ENCODE results near the gene TBC1D5.
A peak's percentile ranks its signal among the peaks of the same experiment; 100 is the strongest.

The TBC1D5 gene

DNA sequence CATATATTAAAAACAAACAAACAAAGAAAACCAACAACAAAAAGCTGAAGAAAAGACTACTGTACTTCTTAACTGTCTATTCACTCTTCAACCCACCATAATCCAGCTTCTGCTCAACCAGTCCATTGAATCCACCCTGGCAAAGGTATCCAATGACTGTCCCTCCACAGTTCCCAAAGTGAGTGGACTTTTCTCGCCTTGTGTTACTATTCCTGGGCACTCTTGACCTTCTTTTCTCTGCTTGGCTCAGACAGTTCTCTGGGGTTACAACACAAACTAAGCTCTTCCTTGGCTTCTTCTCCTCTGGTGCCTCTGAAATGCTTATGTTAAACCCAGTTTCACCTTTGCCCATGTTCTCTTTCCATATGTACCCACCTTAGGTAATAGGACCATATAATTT lies 437.5 kb downstream of the TBC1D5 start:
- ATAC-seq, result no peak
- TF ChIP-seq, protein P1, sequence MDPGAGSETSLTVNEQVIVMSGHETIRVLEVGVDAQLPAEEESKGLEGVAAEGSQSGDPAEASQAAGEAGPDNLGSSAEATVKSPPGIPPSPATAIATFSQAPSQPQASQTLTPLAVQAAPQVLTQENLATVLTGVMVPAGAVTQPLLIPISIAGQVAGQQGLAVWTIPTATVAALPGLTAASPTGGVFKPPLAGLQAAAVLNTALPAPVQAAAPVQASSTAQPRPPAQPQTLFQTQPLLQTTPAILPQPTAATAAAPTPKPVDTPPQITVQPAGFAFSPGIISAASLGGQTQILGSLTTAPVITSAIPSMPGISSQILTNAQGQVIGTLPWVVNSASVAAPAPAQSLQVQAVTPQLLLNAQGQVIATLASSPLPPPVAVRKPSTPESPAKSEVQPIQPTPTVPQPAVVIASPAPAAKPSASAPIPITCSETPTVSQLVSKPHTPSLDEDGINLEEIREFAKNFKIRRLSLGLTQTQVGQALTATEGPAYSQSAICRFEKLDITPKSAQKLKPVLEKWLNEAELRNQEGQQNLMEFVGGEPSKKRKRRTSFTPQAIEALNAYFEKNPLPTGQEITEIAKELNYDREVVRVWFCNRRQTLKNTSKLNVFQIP (CRISPR knock-in tag; IDR thresholded peaks at IDR 0.05; ENCODE audit: borderline replicate concordance, low read depth), result no peak
- TF ChIP-seq CSDC2 (CRISPR knock-in tag; IDR thresholded peaks at IDR 0.05) (no peak), ESRRG (CRISPR knock-in tag; IDR thresholded peaks at IDR 0.05) (no peak), CREB5 (CRISPR knock-in tag; IDR thresholded peaks at IDR 0.05; ENCODE audit: low read depth) (no peak), ZNF70 (CRISPR knock-in tag; IDR thresholded peaks at IDR 0.05) (no peak), ZC3H10 (CRISPR knock-in tag; IDR thresholded peaks at IDR 0.05) (no peak), TCF4 (CRISPR knock-in tag; IDR thresholded peaks at IDR 0.05; ENCODE audit: borderline replicate concordance) (no peak), BACH2 (CRISPR knock-in tag; IDR thresholded peaks at IDR 0.05; ENCODE audit: borderline replicate concordance) (no peak), ARNTL (CRISPR knock-in tag; IDR thresholded peaks at IDR 0.05; ENCODE audit: borderline replicate concordance, low read depth) (no peak), PPARA (CRISPR knock-in tag; IDR thresholded peaks at IDR 0.05; ENCODE audit: borderline replicate concordance) (no peak), ISL1 (CRISPR knock-in tag; IDR thresholded peaks at IDR 0.05) (no peak), ZFP3 (CRISPR knock-in tag; IDR thresholded peaks at IDR 0.05) (no peak)
- TF ChIP-seq, protein P2, sequence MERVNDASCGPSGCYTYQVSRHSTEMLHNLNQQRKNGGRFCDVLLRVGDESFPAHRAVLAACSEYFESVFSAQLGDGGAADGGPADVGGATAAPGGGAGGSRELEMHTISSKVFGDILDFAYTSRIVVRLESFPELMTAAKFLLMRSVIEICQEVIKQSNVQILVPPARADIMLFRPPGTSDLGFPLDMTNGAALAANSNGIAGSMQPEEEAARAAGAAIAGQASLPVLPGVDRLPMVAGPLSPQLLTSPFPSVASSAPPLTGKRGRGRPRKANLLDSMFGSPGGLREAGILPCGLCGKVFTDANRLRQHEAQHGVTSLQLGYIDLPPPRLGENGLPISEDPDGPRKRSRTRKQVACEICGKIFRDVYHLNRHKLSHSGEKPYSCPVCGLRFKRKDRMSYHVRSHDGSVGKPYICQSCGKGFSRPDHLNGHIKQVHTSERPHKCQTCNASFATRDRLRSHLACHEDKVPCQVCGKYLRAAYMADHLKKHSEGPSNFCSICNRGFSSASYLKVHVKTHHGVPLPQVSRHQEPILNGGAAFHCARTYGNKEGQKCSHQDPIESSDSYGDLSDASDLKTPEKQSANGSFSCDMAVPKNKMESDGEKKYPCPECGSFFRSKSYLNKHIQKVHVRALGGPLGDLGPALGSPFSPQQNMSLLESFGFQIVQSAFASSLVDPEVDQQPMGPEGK (CRISPR knock-in tag; IDR thresholded peaks at IDR 0.05; ENCODE audit: borderline replicate concordance), result no peak
- TF ChIP-seq, protein P3, sequence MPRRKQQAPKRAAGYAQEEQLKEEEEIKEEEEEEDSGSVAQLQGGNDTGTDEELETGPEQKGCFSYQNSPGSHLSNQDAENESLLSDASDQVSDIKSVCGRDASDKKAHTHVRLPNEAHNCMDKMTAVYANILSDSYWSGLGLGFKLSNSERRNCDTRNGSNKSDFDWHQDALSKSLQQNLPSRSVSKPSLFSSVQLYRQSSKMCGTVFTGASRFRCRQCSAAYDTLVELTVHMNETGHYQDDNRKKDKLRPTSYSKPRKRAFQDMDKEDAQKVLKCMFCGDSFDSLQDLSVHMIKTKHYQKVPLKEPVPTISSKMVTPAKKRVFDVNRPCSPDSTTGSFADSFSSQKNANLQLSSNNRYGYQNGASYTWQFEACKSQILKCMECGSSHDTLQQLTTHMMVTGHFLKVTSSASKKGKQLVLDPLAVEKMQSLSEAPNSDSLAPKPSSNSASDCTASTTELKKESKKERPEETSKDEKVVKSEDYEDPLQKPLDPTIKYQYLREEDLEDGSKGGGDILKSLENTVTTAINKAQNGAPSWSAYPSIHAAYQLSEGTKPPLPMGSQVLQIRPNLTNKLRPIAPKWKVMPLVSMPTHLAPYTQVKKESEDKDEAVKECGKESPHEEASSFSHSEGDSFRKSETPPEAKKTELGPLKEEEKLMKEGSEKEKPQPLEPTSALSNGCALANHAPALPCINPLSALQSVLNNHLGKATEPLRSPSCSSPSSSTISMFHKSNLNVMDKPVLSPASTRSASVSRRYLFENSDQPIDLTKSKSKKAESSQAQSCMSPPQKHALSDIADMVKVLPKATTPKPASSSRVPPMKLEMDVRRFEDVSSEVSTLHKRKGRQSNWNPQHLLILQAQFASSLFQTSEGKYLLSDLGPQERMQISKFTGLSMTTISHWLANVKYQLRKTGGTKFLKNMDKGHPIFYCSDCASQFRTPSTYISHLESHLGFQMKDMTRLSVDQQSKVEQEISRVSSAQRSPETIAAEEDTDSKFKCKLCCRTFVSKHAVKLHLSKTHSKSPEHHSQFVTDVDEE (CRISPR knock-in tag; IDR thresholded peaks at IDR 0.05), result no peak
- TF ChIP-seq, protein P4, sequence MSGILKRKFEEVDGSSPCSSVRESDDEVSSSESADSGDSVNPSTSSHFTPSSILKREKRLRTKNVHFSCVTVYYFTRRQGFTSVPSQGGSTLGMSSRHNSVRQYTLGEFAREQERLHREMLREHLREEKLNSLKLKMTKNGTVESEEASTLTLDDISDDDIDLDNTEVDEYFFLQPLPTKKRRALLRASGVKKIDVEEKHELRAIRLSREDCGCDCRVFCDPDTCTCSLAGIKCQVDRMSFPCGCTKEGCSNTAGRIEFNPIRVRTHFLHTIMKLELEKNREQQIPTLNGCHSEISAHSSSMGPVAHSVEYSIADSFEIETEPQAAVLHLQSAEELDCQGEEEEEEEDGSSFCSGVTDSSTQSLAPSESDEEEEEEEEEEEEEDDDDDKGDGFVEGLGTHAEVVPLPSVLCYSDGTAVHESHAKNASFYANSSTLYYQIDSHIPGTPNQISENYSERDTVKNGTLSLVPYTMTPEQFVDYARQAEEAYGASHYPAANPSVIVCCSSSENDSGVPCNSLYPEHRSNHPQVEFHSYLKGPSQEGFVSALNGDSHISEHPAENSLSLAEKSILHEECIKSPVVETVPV (CRISPR knock-in tag; IDR thresholded peaks at IDR 0.05), result no peak

DNA sequence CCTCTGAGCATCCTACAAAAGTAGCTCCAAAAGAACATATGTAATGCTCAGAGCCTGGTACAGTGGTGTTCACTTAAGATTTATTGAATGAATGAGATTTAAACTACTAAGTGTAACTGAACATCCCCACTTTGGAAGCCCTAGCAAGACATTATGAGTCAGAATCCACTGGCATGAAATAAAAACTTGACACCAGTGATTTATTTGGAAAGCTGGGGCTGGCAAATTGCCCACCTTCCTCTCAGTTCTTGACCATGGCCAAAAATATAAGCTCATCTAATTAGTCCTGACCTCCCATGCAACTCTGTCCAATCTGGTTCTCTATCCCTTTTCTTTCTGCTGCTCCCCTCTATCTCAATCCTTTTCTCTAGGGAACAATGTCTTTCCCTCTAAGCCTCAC lies 439.7 kb downstream of the TBC1D5 start:
- peak; percentile 84 for ATAC-seq

More for the DNA sequence above, 439.7 kb downstream of the TBC1D5 start:
- no peak for TF ChIP-seq RARB (CRISPR knock-in tag; IDR thresholded peaks at IDR 0.05)
- TF ChIP-seq SNAI2 (CRISPR knock-in tag; IDR thresholded peaks at IDR 0.05), result no peak
- TF ChIP-seq, protein P3 (CRISPR knock-in tag; IDR thresholded peaks at IDR 0.05), result no peak
- TF ChIP-seq ZFP3 (CRISPR knock-in tag; IDR thresholded peaks at IDR 0.05), result 0 out of 2 replicates have a peak, but pooled peaks have one; percentile 47
- TF ChIP-seq ISL1 (CRISPR knock-in tag; IDR thresholded peaks at IDR 0.05), result peak; percentile 49
- TF ChIP-seq, protein P4 (CRISPR knock-in tag; IDR thresholded peaks at IDR 0.05), result no peak

All from SK-N-SH treated with all-trans-retinoic acid at 6 μM for 48 hours (cell line).